ENCODE data around the gene MAML2.

The MAML2 gene

DNA sequence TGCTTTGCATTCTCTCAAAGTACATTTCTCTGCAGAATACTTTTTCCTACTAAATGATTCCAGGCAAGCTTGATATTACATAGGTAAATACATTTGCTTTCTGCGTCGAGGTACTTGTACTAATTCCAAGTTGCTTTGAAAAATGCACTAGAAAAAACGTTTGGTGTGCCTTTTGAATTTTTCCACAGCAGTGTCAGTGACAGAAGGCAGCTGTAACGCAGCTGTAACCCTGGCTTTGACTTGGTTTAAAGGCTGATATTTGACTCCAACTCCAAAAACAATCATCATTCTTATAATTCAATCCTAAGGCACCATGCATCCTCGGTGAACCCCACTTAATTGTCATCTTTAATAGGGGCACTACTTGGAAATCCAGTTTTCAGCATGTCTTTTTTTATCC is 125.0 kb downstream of the MAML2 start:
- in situ Hi-C loops (cut with MboI; ENCODE audit: low sequenced_read_pairs) = no loop called here

DNA sequence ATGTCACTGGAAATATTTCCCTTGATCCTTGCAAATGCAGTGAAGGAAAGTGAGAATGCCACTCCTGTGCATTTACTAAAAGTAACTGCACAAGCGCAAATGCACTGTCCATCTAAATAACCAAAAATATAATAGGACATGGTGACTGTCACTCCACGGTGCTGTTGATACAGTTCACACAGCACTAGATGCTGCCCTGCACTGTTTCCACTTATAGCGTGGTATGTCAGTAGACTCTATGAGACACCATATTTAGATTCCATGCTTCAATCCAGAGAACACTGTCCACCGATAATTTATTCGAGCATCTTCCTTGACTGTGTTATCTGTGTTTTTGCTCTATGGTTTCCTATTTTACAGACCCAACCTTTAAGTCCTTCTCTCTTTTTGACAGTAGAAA is 125.8 kb downstream of the MAML2 start:
- in situ Hi-C loops (cut with MboI; ENCODE audit: low sequenced_read_pairs) = no loop called here

DNA sequence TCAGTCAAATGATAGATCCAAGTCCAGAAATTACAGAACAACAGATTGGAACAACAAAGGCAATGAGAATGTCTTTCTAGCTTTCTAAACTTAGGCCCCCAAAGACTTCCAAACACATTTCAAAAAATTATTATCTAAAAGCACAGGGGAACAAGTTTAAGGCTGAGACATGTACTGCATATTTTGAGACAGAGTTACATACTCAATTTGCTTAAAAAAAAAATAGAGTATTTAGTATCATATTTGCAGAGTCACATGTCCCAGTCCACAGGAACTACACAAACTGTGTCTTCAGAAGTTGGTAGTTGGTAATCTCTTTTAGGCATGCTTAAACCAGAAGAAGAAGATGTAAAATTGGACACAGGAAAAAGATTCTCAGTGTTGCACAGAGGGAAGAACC is 127.2 kb downstream of the MAML2 start:
- in situ Hi-C loops (cut with MboI; ENCODE audit: low sequenced_read_pairs) = no loop called here

DNA sequence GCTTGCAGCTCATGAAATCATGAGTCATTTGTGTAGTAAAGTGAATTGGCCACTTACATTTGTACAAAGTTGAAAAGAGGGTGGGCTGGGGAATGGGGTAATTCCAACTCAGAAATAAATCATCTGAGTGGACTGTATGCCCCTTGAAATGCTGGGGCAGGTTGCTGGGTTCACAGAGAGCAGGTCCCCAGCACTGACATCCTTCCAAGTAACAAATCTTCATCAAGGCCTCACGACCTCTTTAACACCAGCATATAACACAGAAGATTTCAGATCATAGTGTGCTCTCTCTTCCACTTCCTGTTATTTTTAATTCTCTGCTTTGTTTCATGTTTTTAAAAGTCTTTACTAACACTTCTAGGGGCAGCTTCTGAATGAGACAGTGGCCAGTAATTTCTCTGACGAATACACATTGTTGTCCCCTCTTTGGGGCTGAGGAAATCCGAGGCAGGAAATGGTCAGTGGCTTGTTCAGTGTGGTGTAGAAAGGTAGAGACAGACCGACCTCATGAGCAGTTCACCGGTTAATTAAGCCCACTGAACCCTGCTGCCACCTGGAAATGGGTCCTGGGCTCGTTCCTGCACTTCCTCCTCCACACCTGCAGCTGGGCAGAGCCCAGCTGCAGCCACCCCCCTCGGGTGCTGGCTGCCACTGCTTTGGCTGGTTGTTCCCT is 127.7 kb downstream of the MAML2 start:
- in situ Hi-C loops (cut with MboI; ENCODE audit: low sequenced_read_pairs) = no loop called here

DNA sequence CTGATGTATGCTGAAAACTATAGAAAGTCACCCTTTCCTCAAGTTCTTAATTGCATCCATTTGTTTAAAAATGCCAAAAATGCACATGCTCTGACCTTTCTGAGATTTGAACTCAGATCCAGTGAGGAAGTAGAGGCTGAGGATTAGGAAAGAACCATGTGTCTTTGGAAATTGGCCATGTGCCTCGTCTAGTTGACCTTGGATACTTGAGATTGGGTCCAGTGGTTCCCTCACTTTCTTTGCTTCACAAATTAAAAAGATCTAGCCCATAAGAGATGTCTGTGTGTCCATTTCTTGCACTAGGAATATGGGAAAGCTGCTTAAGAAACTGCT is 128.3 kb downstream of the MAML2 start:
- in situ Hi-C loops (cut with MboI; ENCODE audit: low sequenced_read_pairs) = no loop called here

DNA sequence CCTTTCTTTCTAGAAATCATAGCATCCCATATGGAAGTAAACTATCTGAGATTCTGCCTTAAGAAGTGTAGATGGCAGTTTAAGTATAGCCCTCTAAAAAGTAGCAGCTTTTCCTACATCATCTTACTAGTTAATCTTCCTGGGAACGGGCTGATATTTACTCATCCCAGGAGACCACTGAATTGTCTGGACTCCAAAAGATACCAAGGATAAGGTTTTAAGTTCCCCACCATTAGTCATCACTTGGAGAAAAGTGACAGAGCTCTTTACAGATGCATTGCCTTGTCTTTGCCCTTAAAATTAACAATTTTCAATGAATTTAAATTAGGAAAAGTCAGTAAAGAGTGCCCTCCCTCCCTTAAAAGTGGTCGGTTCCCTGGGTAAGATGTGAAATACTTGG is 129.5 kb downstream of the MAML2 start:
- in situ Hi-C loops (cut with MboI; ENCODE audit: low sequenced_read_pairs) = no loop called here

DNA sequence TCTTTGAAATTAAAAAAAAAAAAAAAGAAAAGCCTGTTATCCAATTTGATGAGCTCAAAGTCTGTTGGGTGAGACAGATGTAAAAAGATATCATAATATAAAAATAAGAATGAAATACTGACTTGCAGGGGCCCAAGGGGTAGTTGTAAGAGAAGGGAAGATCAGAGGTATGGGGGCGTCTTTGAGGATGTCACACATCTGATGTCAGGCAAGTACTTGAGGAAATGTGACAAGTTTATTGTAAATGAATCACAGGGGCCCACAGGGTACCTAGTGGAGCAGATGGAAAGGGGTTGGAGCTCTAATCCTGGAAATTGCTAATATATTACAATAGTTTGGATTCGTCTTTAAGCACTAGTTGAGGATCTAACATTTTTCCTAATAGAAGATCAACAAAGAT is 131.6 kb downstream of the MAML2 start:
- in situ Hi-C loops (cut with MboI; ENCODE audit: low sequenced_read_pairs) = no loop called here

DNA sequence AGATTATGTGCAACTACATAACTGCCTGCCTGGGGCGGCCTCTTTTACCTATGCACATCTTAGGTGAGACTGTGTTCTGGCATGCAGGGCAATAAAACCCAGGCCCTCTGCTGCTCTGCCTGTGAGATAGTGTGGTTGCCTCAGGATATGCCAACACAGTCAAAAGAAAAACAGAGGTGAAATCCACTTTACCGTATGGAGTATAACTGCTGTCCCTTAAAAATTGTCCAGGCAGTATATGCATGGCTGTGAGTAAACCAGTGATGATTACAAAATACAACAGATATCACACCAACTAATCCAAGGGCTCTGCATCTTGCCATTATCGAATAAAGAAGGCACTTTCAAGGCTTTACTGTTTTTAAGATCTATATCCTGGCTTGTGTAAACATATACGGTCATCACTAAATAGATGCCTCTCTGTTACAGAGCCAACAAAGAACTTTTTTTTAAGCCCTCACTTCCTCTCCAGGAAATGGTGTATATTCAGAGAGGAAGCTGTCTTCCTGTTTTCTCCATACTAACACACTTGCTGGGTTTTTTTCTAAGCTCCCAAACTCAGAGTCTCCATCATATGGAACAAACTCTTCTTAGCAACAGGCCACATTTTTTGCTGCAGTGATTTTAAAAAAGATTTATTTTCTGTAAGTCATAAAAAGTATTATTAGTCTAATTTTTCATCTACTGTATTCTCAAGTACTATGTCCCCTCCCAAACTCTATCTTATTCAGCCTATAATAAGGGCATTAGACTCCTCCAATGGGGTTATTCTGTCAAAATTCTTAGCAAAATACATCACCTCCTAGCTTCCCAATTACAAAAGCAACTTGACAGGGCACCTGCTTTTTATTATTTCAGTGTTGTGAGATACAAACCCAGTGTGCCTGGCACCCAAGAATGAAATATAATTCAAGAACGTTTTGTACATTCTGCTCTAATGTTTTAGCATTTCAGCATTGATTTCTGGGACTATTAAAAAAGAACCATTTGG is 135.2 kb downstream of the MAML2 start:
- in situ Hi-C loops (cut with MboI; ENCODE audit: low sequenced_read_pairs) = no loop called here

DNA sequence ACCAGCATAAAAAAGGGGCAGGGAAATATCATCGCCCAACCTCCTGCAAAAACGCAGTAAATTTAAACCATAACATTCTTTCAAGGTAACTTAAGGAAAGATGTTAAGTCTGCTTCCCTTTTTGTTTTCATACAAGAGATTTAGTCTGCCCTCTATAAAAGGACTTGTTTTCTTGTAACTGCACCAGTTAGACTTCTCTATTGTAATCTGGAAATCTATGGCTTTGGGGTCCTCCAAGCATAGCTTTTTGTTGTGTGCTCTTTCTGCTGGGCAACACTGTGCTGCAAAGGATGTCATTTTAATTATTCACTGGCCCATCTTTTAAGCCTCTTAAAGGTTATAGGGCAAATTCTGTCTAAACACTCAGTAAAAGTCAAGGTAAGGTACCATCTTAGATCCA is 136.0 kb downstream of the MAML2 start:
- in situ Hi-C loops (cut with MboI; ENCODE audit: low sequenced_read_pairs) = no loop called here

DNA sequence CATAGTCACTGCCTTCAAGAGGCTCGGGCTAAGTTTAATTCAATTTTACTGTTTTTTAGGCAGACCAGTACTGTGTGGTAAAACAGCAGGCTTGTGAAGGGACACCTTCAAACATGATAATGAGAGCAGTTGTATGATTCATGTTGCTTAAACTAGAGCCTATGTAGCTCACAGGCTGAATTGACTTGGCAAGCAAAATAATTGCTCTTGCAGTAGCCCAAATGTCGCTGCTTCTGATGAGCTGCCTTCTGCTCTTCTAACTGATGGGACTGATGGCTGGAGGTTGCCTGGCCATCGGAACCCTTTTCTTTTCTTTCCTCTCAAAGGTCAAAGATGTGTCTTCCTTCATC is 137.6 kb downstream of the MAML2 start:
- in situ Hi-C loops (cut with MboI; ENCODE audit: low sequenced_read_pairs) = no loop called here

DNA sequence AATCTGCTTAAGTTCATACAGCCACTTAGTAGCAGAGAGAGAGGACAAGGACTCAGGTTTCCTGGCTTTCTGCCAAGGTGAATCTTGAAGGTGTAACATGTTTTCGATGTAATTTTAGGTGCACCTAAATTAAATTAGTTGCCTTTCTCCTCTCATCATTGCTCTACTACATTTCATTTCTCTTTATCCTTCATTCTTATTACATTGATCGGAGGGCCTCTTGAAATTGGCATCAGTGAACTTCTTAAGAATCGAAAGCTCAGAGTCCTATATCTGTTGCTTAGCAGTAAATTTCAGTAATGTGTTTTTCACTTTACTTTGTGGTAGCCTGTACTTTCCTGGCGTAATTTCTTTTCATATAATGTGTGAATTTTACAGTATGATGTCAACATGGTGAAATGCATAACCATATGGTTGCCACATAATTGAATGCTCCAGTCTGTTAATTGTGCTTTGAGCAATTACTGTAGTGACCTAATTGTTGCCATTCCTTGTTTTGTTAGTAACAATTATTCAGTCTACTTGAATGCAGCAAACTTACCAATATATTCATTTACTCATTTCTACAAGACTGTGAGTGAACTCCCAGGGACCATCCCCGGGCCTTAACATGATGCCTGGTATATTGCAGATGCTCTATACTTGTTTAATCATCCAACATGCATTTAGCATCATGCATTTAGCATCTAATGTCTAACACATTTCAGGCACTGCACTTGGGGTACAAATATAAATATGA is 138.1 kb downstream of the MAML2 start:
- in situ Hi-C loops (cut with MboI; ENCODE audit: low sequenced_read_pairs) = no loop called here

DNA sequence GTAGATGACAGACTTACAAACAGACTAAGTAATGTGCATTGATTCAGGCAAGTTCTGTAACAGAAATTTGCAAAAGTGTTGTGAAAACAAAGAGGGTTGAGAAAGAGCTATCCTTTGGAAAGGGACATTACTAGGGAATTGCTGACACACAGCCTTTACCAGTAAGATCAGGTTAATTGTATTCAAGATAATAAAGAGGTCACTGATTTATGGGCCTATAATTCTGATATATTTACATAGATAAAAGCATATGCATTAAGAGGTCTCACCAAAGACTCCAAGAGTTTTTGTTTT is 138.7 kb downstream of the MAML2 start:
- in situ Hi-C loops (cut with MboI; ENCODE audit: low sequenced_read_pairs) = no loop called here

DNA sequence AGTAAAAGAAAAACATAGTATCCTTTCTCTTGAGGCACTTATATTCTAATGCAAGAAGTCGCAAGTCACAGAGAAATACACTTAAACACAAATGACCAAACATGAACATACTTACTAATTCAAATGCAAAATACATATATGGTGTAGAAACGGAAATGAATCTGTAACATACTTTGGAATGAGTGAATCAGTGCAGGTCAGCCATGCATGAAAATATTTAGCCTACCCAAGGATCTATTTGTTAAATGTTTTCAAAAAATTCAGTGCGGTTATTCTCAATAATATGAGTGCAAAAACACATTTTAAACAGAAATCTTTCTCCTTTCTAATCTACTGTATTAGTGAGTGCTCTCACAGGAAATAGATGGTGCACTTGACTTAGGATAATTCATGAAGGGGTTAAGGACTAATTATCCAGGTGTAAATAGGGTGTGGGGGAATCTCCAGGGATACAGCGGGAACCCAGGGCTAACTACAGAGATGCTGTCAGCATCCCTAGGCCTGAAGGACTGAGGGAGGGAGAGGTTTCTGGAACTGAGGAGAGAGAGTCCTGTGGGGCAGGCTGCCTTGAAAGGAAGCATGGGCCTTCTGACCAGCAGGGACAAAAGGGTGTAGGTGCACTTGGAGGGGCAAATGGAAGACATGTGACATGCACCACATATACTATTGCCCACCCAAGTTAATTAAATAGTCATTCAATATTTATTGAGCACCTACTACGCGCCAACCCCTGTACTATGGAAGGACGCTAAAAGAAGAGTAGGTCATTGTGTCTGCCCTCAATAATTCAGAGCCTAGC is 139.2 kb downstream of the MAML2 start:
- in situ Hi-C loops (cut with MboI; ENCODE audit: low sequenced_read_pairs) = no loop called here

DNA sequence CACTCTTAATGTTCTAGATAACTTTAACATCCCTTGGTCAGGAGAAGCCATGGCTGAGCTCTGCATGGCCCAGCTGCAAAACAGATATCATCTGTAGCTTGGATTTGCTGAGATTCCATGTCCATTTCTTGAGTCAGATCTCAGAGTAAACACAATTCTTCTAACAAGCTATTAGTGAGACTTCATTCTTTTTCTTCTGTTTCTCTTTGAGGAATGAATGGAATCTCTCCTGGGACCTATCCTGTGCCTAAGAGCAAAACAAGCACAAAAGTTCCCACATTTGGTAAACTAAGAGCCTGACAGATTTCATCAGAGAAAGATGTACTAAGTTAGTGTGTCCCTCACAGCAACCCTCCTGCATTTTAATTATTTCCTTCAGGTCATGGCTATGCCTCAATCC is 142.8 kb downstream of the MAML2 start:
- in situ Hi-C loops (cut with MboI; ENCODE audit: low sequenced_read_pairs) = no loop called here

DNA sequence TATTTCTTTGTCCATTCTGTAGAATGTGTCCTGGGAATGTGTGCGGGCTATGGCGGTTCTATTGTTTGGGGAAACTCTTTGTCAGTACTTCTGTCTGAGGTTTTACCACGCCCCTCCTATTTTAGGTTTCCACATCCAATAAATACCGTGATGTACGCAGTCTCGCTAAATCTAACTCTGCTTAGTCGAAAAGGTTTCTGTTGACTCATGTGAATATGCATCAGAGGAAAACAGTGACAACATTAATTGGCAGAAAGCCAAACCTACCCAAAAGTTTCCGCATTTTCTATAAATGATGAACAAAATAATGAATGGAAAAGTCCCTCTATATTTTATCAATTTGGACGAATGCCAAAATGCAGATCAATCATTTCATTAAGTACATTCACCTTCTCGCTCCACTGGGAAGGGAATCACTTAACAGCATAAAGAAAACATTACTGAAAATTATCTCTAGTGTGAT is 143.4 kb downstream of the MAML2 start:
- in situ Hi-C loops (cut with MboI; ENCODE audit: low sequenced_read_pairs) = no loop called here

DNA sequence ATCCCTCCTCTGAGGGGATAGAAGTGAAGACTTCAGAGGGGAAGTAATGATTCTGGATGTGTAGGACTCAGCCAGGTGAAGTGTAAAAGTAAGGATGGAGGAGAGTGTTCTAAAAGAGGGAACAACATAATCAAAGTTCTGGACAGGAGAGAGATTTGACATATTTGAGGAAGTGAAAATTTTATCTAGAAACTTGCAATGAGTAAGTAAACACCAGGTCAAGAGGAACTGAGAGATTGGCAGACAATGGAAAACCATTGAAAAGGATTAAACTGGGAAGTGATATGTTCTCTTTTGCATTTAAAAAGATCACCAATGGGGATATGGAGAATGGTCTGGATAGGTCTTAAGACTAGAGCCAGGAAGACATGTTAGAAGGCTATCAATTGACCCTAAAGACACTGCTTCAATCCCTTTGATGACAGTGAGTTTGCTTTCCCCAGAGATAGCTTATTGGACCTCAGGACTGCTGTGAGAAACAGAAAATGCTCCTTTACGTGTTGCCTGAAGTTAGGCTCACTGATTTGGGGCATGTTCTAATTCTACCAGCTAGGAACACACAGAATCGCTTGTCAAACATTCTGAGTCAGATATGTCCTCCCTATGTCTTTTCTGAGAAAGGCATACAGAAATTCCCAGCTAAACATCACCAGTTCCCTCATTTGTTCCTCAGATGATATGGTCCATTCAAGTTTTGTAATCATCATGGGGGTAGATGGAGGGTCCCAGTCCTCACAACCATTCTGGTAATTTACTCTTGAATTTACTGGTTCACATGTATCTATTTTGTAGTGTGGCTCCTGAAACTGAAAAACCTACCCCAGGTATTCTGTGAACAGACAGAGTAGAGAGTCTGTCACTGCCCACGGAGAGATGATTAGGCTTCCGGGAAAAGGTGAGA is 144.9 kb downstream of the MAML2 start:
- in situ Hi-C loops (cut with MboI; ENCODE audit: low sequenced_read_pairs) = no loop called here

DNA sequence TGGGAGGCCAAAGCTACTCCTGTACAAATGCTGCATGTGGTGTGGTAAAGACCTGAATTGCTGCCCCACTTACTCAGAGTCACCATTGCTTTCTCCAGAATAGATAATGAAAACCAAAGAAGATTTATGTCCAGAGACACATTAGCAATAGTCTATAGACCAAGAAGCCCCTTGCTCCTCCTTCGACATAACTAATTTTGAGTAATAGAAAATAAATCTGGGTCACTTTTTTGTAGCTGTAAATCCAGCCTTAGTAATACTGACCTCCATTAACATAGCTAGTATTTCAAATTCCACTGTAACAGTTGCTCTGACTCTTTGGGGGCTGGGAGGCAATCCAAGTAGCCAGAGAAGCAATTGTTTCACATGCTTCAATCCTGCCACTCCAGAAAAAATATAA is 145.9 kb downstream of the MAML2 start:
- in situ Hi-C loops (cut with MboI; ENCODE audit: low sequenced_read_pairs) = no loop called here

DNA sequence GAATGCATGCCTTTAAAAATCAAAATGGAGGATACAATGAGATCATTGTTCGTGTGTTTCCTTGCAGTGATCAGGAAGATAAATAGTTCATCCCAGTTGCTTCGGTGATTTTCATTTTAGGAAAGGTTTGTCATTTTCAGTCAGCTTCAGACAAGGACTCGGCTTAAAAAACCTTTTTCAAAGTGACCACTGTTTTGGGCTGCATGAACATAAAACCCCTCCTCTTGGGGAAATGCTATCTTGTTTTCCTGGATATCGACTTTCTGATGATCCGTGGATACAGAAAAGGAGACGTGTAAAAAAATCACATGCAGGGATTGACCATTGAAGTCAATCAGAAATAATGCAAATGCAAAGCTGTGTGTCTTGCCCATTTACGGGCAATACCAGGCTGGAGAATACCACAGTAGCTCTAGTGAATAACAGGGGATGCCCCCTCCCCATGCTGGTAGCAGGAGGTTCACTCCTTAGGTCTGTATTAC is 146.8 kb downstream of the MAML2 start:
- in situ Hi-C loops (cut with MboI; ENCODE audit: low sequenced_read_pairs) = no loop called here

DNA sequence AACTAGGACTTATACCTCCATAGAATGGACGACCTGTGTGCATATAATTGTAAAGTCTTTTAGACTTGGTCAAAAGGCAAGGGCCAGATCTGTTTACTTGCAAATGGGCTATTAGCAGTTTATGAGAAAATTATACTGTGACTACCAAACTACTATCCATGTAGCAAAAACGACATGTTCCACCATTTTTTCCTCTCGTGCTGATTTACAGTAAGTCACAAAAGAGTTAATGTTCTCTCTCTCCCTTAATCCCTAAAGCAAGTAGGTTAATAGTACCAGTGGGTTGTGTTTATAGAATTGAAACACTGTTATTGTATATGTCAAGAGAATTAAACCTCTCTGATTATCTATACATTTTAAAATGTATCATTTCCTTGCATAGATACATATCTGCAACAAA is 147.3 kb downstream of the MAML2 start:
- in situ Hi-C loops (cut with MboI; ENCODE audit: low sequenced_read_pairs) = no loop called here

All from HL-60/S4 (cell line).